ENCODE results near the gene TSC1. TPM values are rescaled to one million over a fixed set of nuclear protein-coding genes. Genes with fewer than 3 reads are reported as not detected.

Gene TSC1
- total RNA-seq, 1 donor from 2014 or later: 50.8 TPM

DNA sequence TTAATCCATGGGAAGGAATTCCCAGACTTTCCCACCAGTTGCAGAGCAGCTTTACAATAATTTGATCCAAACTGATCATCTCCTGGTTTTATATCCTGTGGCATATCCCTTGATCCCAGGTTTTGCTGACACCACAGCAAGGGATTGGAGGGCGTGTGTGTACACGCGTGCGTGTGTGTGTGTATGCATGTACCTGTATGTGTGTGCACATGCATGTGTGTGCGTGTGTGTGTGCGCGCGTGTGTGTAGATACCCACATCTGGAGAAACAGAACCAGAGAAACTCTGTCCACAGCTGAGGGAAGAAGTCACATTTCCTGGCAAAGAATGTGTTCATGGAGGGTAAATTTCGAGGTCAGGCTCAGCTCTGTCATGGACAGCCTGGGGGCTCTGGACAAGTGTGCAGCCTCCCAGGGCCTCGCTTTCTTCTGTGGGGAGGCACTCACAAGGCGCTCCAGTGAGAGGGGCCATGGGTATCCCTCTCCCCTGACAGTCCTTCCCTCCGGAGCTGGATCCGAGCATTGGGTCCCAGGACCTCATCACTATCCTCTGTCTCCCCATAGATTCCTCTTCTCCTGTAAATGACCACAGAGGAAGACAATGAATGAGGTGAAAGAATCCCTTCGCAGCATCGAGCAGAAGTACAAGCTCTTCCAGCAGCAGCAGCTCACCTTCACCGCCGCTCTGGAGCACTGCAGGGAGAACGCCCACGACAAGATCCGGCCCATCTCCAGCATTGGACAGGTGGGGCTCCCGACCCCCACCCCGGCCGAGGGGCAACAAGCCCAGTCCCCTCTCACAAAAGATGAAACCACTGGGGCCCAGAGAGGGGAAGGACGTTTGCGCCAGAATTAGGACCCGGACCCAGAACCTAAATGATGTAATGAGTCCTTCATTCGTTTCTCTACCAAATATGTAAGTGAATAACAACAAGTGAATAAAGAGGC, 60.8 kb downstream of the TSC1 start:
- peaks cover 3% of the 10 kb centered on the region for H3K36me3 Mint-ChIP-seq (ENCODE audit: unreplicated experiment)
- H3K27me3 Mint-ChIP-seq (ENCODE audit: unreplicated experiment): no peaks in the 10 kb centered on the region
- peaks cover 5% of the 10 kb centered on the region for H3K4me1 Mint-ChIP-seq (ENCODE audit: unreplicated experiment)
- no peak overlapping the region for H3K27ac Mint-ChIP-seq (ENCODE audit: unreplicated experiment)
- no peak overlapping the region for H3K4me3 Mint-ChIP-seq (ENCODE audit: unreplicated experiment)
- DNase-seq (ENCODE audit: extremely low spot score, unreplicated experiment): no peak
- no peaks in the 10 kb centered on the region for H3K9me3 Mint-ChIP-seq (ENCODE audit: unreplicated experiment)
- TF ChIP-seq, protein P1, sequence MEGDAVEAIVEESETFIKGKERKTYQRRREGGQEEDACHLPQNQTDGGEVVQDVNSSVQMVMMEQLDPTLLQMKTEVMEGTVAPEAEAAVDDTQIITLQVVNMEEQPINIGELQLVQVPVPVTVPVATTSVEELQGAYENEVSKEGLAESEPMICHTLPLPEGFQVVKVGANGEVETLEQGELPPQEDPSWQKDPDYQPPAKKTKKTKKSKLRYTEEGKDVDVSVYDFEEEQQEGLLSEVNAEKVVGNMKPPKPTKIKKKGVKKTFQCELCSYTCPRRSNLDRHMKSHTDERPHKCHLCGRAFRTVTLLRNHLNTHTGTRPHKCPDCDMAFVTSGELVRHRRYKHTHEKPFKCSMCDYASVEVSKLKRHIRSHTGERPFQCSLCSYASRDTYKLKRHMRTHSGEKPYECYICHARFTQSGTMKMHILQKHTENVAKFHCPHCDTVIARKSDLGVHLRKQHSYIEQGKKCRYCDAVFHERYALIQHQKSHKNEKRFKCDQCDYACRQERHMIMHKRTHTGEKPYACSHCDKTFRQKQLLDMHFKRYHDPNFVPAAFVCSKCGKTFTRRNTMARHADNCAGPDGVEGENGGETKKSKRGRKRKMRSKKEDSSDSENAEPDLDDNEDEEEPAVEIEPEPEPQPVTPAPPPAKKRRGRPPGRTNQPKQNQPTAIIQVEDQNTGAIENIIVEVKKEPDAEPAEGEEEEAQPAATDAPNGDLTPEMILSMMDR (IDR thresholded peaks at IDR 0.05): no peak

DNA sequence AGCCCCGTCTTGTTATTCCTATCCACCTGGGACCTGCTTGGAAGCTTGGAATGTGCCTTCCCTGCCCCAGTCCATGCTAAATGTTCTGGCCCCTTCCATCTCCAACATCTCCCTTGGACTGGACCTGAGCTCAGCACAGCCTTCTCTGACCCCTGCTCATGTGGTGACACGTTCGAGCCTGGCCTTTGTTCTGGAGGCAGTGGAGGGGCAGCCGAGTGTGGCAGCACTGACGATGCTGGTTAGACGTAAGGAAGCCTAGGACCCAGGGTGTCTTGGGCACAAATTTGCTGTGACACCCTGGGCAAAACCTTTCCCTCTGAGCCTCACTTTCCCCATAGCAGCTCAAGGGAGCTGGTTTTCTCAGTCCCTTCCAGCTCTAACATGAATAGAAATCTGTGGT, 61.8 kb downstream of the TSC1 start:
- Mint-ChIP-seq H3K27ac (ENCODE audit: unreplicated experiment) (no peak overlapping the region), H3K4me3 (ENCODE audit: unreplicated experiment) (no peak overlapping the region), H3K4me1 (ENCODE audit: unreplicated experiment) (peaks cover 5% of the 10 kb centered on the region), H3K9me3 (ENCODE audit: unreplicated experiment) (no peaks in the 10 kb centered on the region), H3K36me3 (ENCODE audit: unreplicated experiment) (peaks cover 3% of the 10 kb centered on the region), H3K27me3 (ENCODE audit: unreplicated experiment) (no peaks in the 10 kb centered on the region)
- TF ChIP-seq, protein P1 (IDR thresholded peaks at IDR 0.05): no peak
- no peak for DNase-seq (ENCODE audit: extremely low spot score, unreplicated experiment)

DNA sequence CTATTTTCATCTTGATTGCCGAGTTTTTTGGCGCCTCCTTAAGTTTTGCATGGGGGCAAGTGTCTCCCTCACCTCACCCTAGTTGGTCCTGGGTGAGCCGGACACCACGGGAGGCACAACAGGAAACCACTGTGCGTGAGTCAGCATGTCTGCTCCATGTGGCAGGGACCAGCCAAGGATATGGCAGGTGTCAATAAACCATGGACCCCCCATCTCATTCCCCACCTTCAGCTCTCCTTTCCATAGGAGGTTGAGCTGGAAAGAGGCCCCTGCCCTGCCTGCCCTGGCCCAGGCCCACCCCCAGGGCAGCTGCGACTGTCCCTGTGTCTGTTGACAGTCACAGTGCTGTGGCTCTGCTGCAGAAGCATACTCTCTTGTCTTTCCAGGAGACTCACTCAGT, 62.6 kb downstream of the TSC1 start:
- DNase-seq (ENCODE audit: extremely low spot score, unreplicated experiment): no peak
- Mint-ChIP-seq H3K36me3 (ENCODE audit: unreplicated experiment) (peaks cover 3% of the 10 kb centered on the region), H3K27ac (ENCODE audit: unreplicated experiment) (no peak overlapping the region), H3K9me3 (ENCODE audit: unreplicated experiment) (no peaks in the 10 kb centered on the region), H3K4me1 (ENCODE audit: unreplicated experiment) (peaks cover 5% of the 10 kb centered on the region), H3K27me3 (ENCODE audit: unreplicated experiment) (no peaks in the 10 kb centered on the region), H3K4me3 (ENCODE audit: unreplicated experiment) (no peak overlapping the region)
- TF ChIP-seq, protein P1 (IDR thresholded peaks at IDR 0.05): no peak

DNA sequence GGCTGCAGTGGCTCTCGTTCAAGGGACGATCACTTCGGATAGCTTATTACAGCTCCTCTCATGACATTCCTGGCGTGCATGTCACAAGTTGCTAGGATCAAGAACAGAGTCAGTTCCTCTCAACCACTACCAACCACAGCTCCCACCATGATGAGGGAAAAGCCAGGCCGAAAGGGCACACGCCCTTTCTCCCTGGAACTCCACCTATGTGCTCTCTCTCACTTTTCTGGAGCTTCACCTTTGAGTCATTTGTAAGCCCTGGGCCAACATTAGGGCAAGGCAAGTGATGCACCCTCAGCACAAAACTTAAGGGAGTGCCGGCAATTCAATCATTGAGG, 64.1 kb downstream of the TSC1 start:
- H3K9me3 Mint-ChIP-seq (ENCODE audit: unreplicated experiment): no peaks in the 10 kb centered on the region
- H3K27me3 Mint-ChIP-seq (ENCODE audit: unreplicated experiment): no peaks in the 10 kb centered on the region
- H3K36me3 Mint-ChIP-seq (ENCODE audit: unreplicated experiment): peaks cover 3% of the 10 kb centered on the region
- no peak for DNase-seq (ENCODE audit: extremely low spot score, unreplicated experiment)
- peaks cover 5% of the 10 kb centered on the region for H3K4me1 Mint-ChIP-seq (ENCODE audit: unreplicated experiment)
- TF ChIP-seq, protein P1 (IDR thresholded peaks at IDR 0.05): no peak
- no peak overlapping the region for H3K4me3 Mint-ChIP-seq (ENCODE audit: unreplicated experiment)
- H3K27ac Mint-ChIP-seq (ENCODE audit: unreplicated experiment): peak overlapping the region; percentile 83

DNA sequence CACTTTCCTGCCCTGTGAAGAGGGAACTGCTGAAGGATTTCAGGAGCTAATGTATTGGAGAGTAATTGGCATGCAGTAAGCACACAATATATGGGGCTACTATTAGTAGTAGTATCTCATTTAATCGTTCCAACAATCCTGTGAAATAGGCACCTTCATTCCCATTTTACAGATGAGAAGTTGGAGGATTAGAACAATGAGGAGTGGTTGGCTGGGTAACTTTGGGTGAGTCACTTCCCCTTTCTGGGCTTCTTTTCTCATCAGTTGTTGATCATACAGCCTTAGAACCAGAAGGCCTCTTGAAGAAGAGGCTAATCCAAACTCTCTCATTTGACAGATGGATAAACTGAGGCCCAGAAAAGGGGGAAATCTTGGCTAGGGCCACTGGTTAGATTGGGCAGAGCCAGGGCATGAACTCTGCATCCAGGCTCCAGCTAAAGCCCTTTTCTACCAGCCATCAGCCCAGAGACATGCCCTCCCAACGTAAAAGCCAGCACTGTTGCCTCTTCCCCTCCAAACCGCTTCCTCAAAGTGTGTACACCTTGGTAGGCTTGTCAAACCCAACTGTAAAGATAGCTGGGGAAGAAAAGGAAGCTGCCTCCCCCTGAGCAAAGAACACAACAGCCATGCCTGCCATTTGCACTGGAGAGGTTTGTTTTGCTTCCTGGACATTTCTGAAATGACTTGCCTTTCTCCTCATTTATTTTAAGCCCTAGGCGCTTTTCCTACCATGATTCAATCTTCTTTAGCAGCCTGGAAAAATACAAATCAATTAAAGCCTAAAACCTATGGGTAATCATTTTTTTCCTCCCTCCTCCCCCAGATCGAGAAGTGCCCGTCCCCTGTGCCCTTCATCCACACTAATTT, 64.7 kb downstream of the TSC1 start:
- DNase-seq (ENCODE audit: extremely low spot score, unreplicated experiment): no peak
- H3K4me3 Mint-ChIP-seq (ENCODE audit: unreplicated experiment): peak overlapping the region; percentile 76
- H3K4me1 Mint-ChIP-seq (ENCODE audit: unreplicated experiment): peaks cover 5% of the 10 kb centered on the region
- H3K27ac Mint-ChIP-seq (ENCODE audit: unreplicated experiment): peak overlapping the region; percentile 83
- TF ChIP-seq, protein P1 (IDR thresholded peaks at IDR 0.05): no peak
- no peaks in the 10 kb centered on the region for H3K9me3 Mint-ChIP-seq (ENCODE audit: unreplicated experiment)
- no peaks in the 10 kb centered on the region for H3K27me3 Mint-ChIP-seq (ENCODE audit: unreplicated experiment)
- H3K36me3 Mint-ChIP-seq (ENCODE audit: unreplicated experiment): peaks cover 3% of the 10 kb centered on the region
